Stomach (tissue), 19 donors: ENCODE measurements around the gene LTA4H. TPM values are rescaled to one million over a fixed set of nuclear protein-coding genes. Genes with fewer than 3 reads are reported as not detected.

Source experiments
- DNase-seq, 2 donors: peaks; one replicate each; pipeline versions ENCODE4 v3.0.0 to v3.0.0-alpha.2; 2013 to 2019
- H3K27ac ChIP-seq, 5 donors: fragments of 200-600 bp in 4 of 5; sonication (generic) in 4 of 5; one replicate each; pipeline ENCODE4 v1.5.1; 2013 to 2019; ENCODE audit warnings: mild to moderate bottlenecking in 1 of 5, moderate library complexity in 1 of 5
- H3K27me3 ChIP-seq, 3 donors: fragments of 200-600 bp; sonication (generic); one replicate each; pipeline ENCODE4 v1.5.1; 2017 to 2019; ENCODE audit warnings: mixed run types in 1 of 3
- H3K36me3 ChIP-seq, 4 donors: fragments of 200-600 bp; sonication (generic); 1 replicate in 3 of 4; 2 replicates in 1 of 4; pipeline ENCODE4 v1.5.1; 2016 to 2019
- H3K4me1 ChIP-seq, 4 donors: fragments of 200-600 bp; sonication (generic); one replicate each; pipeline ENCODE4 v1.5.1; 2016 to 2019
- H3K4me3 ChIP-seq, 4 donors: fragments of 200-600 bp; sonication (generic) in 3 of 4; one replicate each; pipeline ENCODE4 v1.5.1; 2016 to 2019; ENCODE audit warnings: mild to moderate bottlenecking in 1 of 4
- H3K9me3 ChIP-seq, 4 donors: fragments of 200-600 bp; sonication (generic); one replicate each; pipeline ENCODE4 v1.5.1; 2016 to 2019
- EP300 ChIP-seq: sonication (generic); formaldehyde crosslinking; IDR thresholded peaks from one replicate; pipeline ENCODE4 v1.6.1; 2017; ENCODE audit warnings: antibody characterized with exemption
- POLR2A ChIP-seq, 4 donors: fragments of 450-650 bp; IDR thresholded peaks; one replicate each; pipeline ENCODE4 v1.6.1; 2016; ENCODE audit warnings: antibody characterized with exemption in 4 of 4, control low read depth in 2 of 4, mild to moderate bottlenecking in 1 of 4, moderate library complexity in 1 of 4
- POLR2AphosphoS5 ChIP-seq, 3 donors: sonication (generic); formaldehyde crosslinking; IDR thresholded peaks; one replicate each; pipeline ENCODE4 v1.6.1; 2016; ENCODE audit warnings: antibody characterized with exemption in 3 of 3
- WGBS, 5 donors: extraction: QIAGEN DNeasy Blood & Tissue Kit in 3 of 5; methylation state at CpG; one replicate each; pipeline versions ENCODE4 v1.1.5 to v1.1.7; 2013 to 2018; 5-methylcytosine and 5-hydroxymethylcytosine counted together
- intact Hi-C: fragments of 100-400 bp; cut with DNase I; formaldehyde crosslinking; loops from one replicate; pipeline ENCODE4 v1.15.1; 2023; ENCODE audit warnings: low total_unique reads
- long read RNA-seq, 10 donors: transcript quantifications; one replicate each; lab custom pipeline, GENCODE V29; 2026
- polyA plus RNA-seq, 3 donors: library from polyadenylated mRNA; stranded (reverse); fragments of 200-250 nt; gene quantifications; one replicate each; pipeline ENCODE4 v1.2.3, GENCODE V29; 2013
- total RNA-seq, 5 donors: library from RNA; depleted of rRNA; stranded (reverse); fragments of >200 nt; gene quantifications; one replicate each; pipeline versions ENCODE4 v1.1.0 to v1.2.3, GENCODE V29; 2014 to 2016
- TF ChIP-seq, protein P1 (sequence below), 7 experiments: fragments of 450-650 bp in 4 of 7; fragments of 200-600 bp in 3 of 7; sonication (generic) in 3 of 7; IDR thresholded peaks; one replicate each; pipeline ENCODE4 v1.5.1; 2016 to 2019; ENCODE audit warnings: antibody characterized with exemption in 7 of 7, control low read depth in 2 of 7, mild to moderate bottlenecking in 1 of 7
- donor health status: healthy with polysubstance abuse.
- donor health status: Bipolar disorder and iron deficiency.
- donor health status: healthy.

LTA4H gene
- total RNA-seq (10 to 100 TPM; 22.6 to 91.5 (median 73.6) TPM), polyA plus RNA-seq (10 to 100 TPM; 38.2 to 62.6 (median 51.6) TPM)
- long read RNA-seq, donor 1, partial matches to known transcripts, result 0 of 3 reads
- long read RNA-seq, donor 1, other reads (novel, unspliced or antisense), result 0 of 3 reads
- long read RNA-seq, donor 2, transcript LTA4H-201 (19 exons, 2,139 nt), result major isoform, 9 of 9 reads
- long read RNA-seq, donor 2, partial matches to known transcripts, result 0 of 9 reads
- long read RNA-seq, donor 2, other reads (novel, unspliced or antisense), result 0 of 9 reads
- long read RNA-seq, donor 3, transcript LTA4H-201 (19 exons, 2,139 nt), result major isoform, 8 of 8 reads
- long read RNA-seq, donor 3, partial matches to known transcripts, result 0 of 8 reads
- long read RNA-seq, donor 3, other reads (novel, unspliced or antisense), result 0 of 8 reads
- long read RNA-seq, donor 4, partial matches to known transcripts, result 0 of 2 reads
- long read RNA-seq, donor 4, other reads (novel, unspliced or antisense), result 0 of 2 reads
- long read RNA-seq, donor 5, transcript LTA4H-201 (19 exons, 2,139 nt), result major isoform, 24 of 40 reads
- long read RNA-seq, donor 5, partial matches to known transcripts, result 5 of 40 reads
- long read RNA-seq, donor 5, other reads (novel, unspliced or antisense), result 11 of 40 reads
- long read RNA-seq, donor 6, transcript LTA4H-201 (19 exons, 2,139 nt), result major isoform, 30 of 53 reads
- long read RNA-seq, donor 6, partial matches to known transcripts, result 12 of 53 reads
- long read RNA-seq, donor 6, other reads (novel, unspliced or antisense), result 11 of 53 reads
- long read RNA-seq, donor 7, transcript LTA4H-201 (19 exons, 2,139 nt), result major isoform, 15 of 26 reads
- long read RNA-seq, donor 7, partial matches to known transcripts, result 5 of 26 reads
- long read RNA-seq, donor 7, other reads (novel, unspliced or antisense), result 6 of 26 reads
- long read RNA-seq, donor 8, transcript LTA4H-201 (19 exons, 2,139 nt), result major isoform, 17 of 22 reads
- long read RNA-seq, donor 8, partial matches to known transcripts, result 0 of 22 reads
- long read RNA-seq, donor 8, other reads (novel, unspliced or antisense), result 5 of 22 reads
- long read RNA-seq, donor 9, transcript LTA4H-201 (19 exons, 2,139 nt), result major isoform, 18 of 33 reads
- long read RNA-seq, donor 9, partial matches to known transcripts, result 9 of 33 reads
- long read RNA-seq, donor 9, other reads (novel, unspliced or antisense), result 6 of 33 reads
- long read RNA-seq, donor 10, transcript LTA4H-201 (19 exons, 2,139 nt), result major isoform, 10 of 10 reads
- long read RNA-seq, donor 10, partial matches to known transcripts, result 0 of 10 reads
- long read RNA-seq, donor 10, other reads (novel, unspliced or antisense), result 0 of 10 reads

DNA sequence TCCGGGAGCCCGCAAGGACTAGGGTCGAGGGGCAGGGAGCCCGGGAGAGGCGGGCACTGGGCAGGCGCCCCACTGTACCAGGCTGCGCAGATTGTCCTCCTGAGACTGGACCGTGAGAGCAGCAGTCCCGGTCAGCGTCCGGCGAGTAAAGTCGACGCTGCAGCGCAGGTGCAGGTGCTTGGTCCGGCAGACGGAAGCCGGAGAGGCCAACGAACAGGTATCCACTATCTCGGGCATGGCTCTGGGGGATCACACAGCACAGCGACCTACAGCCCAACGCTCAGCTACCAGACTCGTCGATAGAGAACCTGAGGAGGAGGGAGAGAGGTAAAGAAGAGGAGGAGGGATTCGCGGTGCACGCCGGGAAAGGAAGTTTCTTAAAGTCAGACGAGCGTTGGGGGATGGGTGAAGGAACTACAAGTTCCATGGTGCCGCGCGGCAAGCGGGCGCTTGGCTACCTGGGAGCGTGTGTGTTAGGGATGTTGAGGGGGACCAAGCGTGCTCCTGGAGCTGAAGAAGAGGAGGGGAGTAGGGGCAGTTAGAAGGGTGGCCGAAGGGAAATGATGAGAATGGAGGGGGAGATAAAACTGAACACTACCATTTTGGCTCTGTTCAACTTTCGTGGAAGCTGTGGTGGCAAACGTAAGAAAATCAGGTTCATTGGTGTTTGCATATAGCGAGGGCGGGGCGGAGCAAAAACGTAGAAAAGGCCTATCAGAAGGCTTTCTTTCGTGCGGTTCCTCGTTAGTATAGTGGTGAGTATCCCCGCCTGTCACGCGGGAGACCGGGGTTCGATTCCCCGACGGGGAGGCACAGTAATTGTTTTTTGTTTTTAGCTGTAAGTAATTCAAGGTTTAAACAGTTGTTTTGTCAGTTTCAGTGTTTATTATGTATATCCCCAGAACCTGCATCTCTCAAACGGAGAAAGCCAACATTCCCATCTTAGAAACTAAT is at the start of gene LTA4H:
TSS of gene LTA4H (minus strand) at position 305 of the 954 bp plus-strand sequence. CDS start at position 237, 68 bp downstream.
- TF ChIP-seq EP300 (no peak), POLR2AphosphoS5 (IDR thresholded peaks at IDR 0.05) (peak; percentile 91 to 95 (median 92)), POLR2A (IDR thresholded peaks at IDR 0.05) (peak in 2 of 4 donors; percentile 75 to 85)
- TF ChIP-seq, protein P1, sequence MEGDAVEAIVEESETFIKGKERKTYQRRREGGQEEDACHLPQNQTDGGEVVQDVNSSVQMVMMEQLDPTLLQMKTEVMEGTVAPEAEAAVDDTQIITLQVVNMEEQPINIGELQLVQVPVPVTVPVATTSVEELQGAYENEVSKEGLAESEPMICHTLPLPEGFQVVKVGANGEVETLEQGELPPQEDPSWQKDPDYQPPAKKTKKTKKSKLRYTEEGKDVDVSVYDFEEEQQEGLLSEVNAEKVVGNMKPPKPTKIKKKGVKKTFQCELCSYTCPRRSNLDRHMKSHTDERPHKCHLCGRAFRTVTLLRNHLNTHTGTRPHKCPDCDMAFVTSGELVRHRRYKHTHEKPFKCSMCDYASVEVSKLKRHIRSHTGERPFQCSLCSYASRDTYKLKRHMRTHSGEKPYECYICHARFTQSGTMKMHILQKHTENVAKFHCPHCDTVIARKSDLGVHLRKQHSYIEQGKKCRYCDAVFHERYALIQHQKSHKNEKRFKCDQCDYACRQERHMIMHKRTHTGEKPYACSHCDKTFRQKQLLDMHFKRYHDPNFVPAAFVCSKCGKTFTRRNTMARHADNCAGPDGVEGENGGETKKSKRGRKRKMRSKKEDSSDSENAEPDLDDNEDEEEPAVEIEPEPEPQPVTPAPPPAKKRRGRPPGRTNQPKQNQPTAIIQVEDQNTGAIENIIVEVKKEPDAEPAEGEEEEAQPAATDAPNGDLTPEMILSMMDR (IDR thresholded peaks at IDR 0.05), result no peak
- intact Hi-C loops, result no loop called here
- H3K9me3 ChIP-seq, result no peaks in the 10 kb centered on the region
- H3K27ac ChIP-seq, result peak within 1 kb of the TSS; percentile 84 to 92 (median 89)
- peaks cover 0 to 34% (median 26%) of the 10 kb centered on the region in 4 donors for H3K4me1 ChIP-seq
- no peaks in the 10 kb centered on the region for H3K27me3 ChIP-seq
- peak within 1 kb of the TSS; percentile 68 to 87 (median 83) for H3K4me3 ChIP-seq
- peak; percentile 98 to 99 for DNase-seq
- no peaks in the 10 kb centered on the region for H3K36me3 ChIP-seq
- WGBS, 5 donors, result 0 to 1% (median 0%) methylated on average over 43 to 55 of the region's 55 CpGs

GRCh38 chr12:96084624-96085023 is 49.2 kb upstream of the LTA4H start:
- TF ChIP-seq POLR2AphosphoS5 (IDR thresholded peaks at IDR 0.05) (no peak), POLR2A (IDR thresholded peaks at IDR 0.05) (no peak), EP300 (no peak)
- TF ChIP-seq, protein P1 (IDR thresholded peaks at IDR 0.05), result no peak
- WGBS, 5 donors, result 90 to 100% (median 92%) methylated on average over 2 of the region's 2 CpGs
- H3K4me1 ChIP-seq, result peaks cover 0 to under 1% (median 0%) of the 10 kb centered on the region in 4 donors

GRCh38 chr12:96083020-96083719 is 47.8 kb upstream of the LTA4H start:
- WGBS, 5 donors, result 89 to 95% (median 92%) methylated on average over 9 of the region's 9 CpGs
- Histone ChIP-seq H3K27me3 (no peaks in the 10 kb centered on the region), H3K4me1 (peaks cover 0 to 13% (median 5%) of the 10 kb centered on the region in 4 donors), H3K9me3 (no peaks in the 10 kb centered on the region), H3K27ac (no peak overlapping the region), H3K36me3 (no peaks in the 10 kb centered on the region), H3K4me3 (no peak overlapping the region)
- no peak for DNase-seq
- TF ChIP-seq EP300 (no peak), POLR2A (IDR thresholded peaks at IDR 0.05) (no peak), POLR2AphosphoS5 (IDR thresholded peaks at IDR 0.05) (no peak)
- TF ChIP-seq, protein P1 (IDR thresholded peaks at IDR 0.05), result no peak
- intact Hi-C loops, result no loop called here

More at GRCh38 chr12:96084624-96085023, 49.2 kb upstream of the LTA4H start:
- no peaks in the 10 kb centered on the region for H3K36me3 ChIP-seq
- no peak overlapping the region for H3K4me3 ChIP-seq
- H3K27me3 ChIP-seq, result no peaks in the 10 kb centered on the region
- H3K27ac ChIP-seq, result no peak overlapping the region
- intact Hi-C loops, result no loop called here
- DNase-seq, result no peak
- no peaks in the 10 kb centered on the region for H3K9me3 ChIP-seq
